A549 (cell line): ENCODE data around the gene DTNB.
A peak's percentile ranks its signal among the peaks of the same experiment; 100 is the strongest.

Experiments
- CHD2 ChIP-seq: fragments of 150-350 bp; IDR thresholded peaks from 2 replicates; pipeline ENCODE4 v1.6.1; 2014; ENCODE audit warnings: low read length; ENCODE audit not compliant: partially characterized antibody
- CHD4 ChIP-seq: fragments of 200-600 bp; sonication (generic); IDR thresholded peaks from 2 replicates; pipeline ENCODE4 v1.6.1; 2016; ENCODE audit warnings: antibody characterized with exemption, mild to moderate bottlenecking, borderline replicate concordance
- EP300 ChIP-seq, 2 experiments: fragments of >200 bp; sonication (Bioruptor Twin); formaldehyde crosslinking; IDR thresholded peaks; 2 replicates in 1 of 2; 3 replicates in 1 of 2; pipeline ENCODE4 v1.6.1; 2016 to 2017
- JUN ChIP-seq, 2 experiments: fragments of >200 bp; sonication (Bioruptor Twin); formaldehyde crosslinking; IDR thresholded peaks; 2 replicates in 1 of 2; 3 replicates in 1 of 2; pipeline ENCODE4 v1.6.1; 2016 to 2017
- PBX3 ChIP-seq: IDR thresholded peaks from 2 replicates; pipeline ENCODE4 v1.6.1; 2012
- POLR2A ChIP-seq: IDR thresholded peaks from 2 replicates; pipeline ENCODE4 v1.6.1; 2012; ENCODE audit warnings: mild to moderate bottlenecking, low read length
- USF2 ChIP-seq: fragments of 450-650 bp; IDR thresholded peaks from 2 replicates; pipeline ENCODE4 v1.6.1; 2014; ENCODE audit warnings: antibody characterized with exemption
- TF ChIP-seq, protein P1 (sequence below): fragments of >200 bp; sonication (Bioruptor Twin); formaldehyde crosslinking; IDR thresholded peaks from 3 replicates; pipeline ENCODE4 v1.5.1; 2016
- TF ChIP-seq, protein P2 (sequence below): fragments of 200-600 bp; sonication (generic); IDR thresholded peaks from 2 replicates; pipeline ENCODE4 v1.6.1; 2016; ENCODE audit warnings: antibody characterized with exemption, mild to moderate bottlenecking, moderate library complexity

GRCh38 chr2:25618676-25619075, 54.7 kb downstream of the DTNB start:
- TF ChIP-seq, protein P1, sequence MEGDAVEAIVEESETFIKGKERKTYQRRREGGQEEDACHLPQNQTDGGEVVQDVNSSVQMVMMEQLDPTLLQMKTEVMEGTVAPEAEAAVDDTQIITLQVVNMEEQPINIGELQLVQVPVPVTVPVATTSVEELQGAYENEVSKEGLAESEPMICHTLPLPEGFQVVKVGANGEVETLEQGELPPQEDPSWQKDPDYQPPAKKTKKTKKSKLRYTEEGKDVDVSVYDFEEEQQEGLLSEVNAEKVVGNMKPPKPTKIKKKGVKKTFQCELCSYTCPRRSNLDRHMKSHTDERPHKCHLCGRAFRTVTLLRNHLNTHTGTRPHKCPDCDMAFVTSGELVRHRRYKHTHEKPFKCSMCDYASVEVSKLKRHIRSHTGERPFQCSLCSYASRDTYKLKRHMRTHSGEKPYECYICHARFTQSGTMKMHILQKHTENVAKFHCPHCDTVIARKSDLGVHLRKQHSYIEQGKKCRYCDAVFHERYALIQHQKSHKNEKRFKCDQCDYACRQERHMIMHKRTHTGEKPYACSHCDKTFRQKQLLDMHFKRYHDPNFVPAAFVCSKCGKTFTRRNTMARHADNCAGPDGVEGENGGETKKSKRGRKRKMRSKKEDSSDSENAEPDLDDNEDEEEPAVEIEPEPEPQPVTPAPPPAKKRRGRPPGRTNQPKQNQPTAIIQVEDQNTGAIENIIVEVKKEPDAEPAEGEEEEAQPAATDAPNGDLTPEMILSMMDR: no peak
- TF ChIP-seq CHD2: no peak
- no peak for TF ChIP-seq POLR2A
- TF ChIP-seq JUN (IDR thresholded peaks at IDR 0.05): no peak; a peak in 1 of 5 replicates
- TF ChIP-seq PBX3: 0 out of 2 replicates have a peak, but pooled peaks have one; percentile 43
- no peak for TF ChIP-seq USF2
- no peak for TF ChIP-seq CHD4
- TF ChIP-seq, protein P2, sequence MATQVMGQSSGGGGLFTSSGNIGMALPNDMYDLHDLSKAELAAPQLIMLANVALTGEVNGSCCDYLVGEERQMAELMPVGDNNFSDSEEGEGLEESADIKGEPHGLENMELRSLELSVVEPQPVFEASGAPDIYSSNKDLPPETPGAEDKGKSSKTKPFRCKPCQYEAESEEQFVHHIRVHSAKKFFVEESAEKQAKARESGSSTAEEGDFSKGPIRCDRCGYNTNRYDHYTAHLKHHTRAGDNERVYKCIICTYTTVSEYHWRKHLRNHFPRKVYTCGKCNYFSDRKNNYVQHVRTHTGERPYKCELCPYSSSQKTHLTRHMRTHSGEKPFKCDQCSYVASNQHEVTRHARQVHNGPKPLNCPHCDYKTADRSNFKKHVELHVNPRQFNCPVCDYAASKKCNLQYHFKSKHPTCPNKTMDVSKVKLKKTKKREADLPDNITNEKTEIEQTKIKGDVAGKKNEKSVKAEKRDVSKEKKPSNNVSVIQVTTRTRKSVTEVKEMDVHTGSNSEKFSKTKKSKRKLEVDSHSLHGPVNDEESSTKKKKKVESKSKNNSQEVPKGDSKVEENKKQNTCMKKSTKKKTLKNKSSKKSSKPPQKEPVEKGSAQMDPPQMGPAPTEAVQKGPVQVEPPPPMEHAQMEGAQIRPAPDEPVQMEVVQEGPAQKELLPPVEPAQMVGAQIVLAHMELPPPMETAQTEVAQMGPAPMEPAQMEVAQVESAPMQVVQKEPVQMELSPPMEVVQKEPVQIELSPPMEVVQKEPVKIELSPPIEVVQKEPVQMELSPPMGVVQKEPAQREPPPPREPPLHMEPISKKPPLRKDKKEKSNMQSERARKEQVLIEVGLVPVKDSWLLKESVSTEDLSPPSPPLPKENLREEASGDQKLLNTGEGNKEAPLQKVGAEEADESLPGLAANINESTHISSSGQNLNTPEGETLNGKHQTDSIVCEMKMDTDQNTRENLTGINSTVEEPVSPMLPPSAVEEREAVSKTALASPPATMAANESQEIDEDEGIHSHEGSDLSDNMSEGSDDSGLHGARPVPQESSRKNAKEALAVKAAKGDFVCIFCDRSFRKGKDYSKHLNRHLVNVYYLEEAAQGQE: no peak
- no peak for TF ChIP-seq EP300 (IDR thresholded peaks at IDR 0.05)
